Body of pancreas (tissue), 4 donors: ENCODE measurements around the gene GLIS1. TPM values are rescaled to one million over a fixed set of nuclear protein-coding genes. Genes with fewer than 3 reads are reported as not detected.

Experiments used
- ATAC-seq: fragments of 150-250 bp; one replicate; pipeline ENCODE4 v1.9.1; 2016
- DNase-seq, 4 donors: peaks; one replicate each; pipeline ENCODE4 v3.0.0-alpha.2; 2019
- H3K27ac ChIP-seq, 4 donors: fragments of 200-600 bp; sonication (generic); 1 replicate in 3 of 4; 2 replicates in 1 of 4; pipeline versions ENCODE4 v1.5.1 to v1.6.1; 2016 to 2019; ENCODE audit warnings: mild to moderate bottlenecking in 1 of 4, mixed read lengths in 1 of 4, moderate library complexity in 1 of 4
- H3K27me3 ChIP-seq, 2 donors: fragments of 200-600 bp; sonication (generic); one replicate each; pipeline ENCODE4 v1.6.0; 2016; ENCODE audit warnings: mild to moderate bottlenecking in 1 of 2
- H3K36me3 ChIP-seq, 2 donors: fragments of 200-600 bp; sonication (generic); replicated peaks in 1 of 2; 2 replicates each; pipeline ENCODE4 v1.5.1; 2016; ENCODE audit warnings: low read depth in 2 of 2; ENCODE audit not compliant: insufficient read depth in 1 of 2
- H3K4me1 ChIP-seq: fragments of 200-600 bp; sonication (generic); one replicate; pipeline ENCODE4 v1.6.0; 2016
- H3K4me3 ChIP-seq, 2 donors: fragments of 200-600 bp; sonication (generic); 1 replicate in 1 of 2; 2 replicates in 1 of 2; pipeline ENCODE4 v1.5.1; 2016 to 2019
- H3K9me3 ChIP-seq, 3 donors: fragments of 200-600 bp; sonication (generic); 1 replicate in 2 of 3; 2 replicates in 1 of 3; pipeline ENCODE4 v1.5.1; 2016
- CTCF ChIP-seq, 7 experiments: fragments of 450-650 bp in 4 of 7; fragments of 200-600 bp in 3 of 7; sonication (generic) in 3 of 7; IDR thresholded peaks; one replicate each; pipeline ENCODE4 v1.5.1; 2016 to 2019; ENCODE audit warnings: antibody characterized with exemption in 7 of 7
- POLR2A ChIP-seq, 3 donors: fragments of 450-650 bp; IDR thresholded peaks; one replicate each; pipeline ENCODE4 v1.6.1; 2016; ENCODE audit warnings: antibody characterized with exemption in 3 of 3, mild to moderate bottlenecking in 2 of 3
- WGBS, 2 donors: methylation state at CpG; one replicate each; pipeline ENCODE4 v1.1.5; 2017; 5-methylcytosine and 5-hydroxymethylcytosine counted together
- intact Hi-C: fragments of 100-400 bp; cut with DNase I; formaldehyde crosslinking; loops from one replicate; pipeline ENCODE4 v1.15.1; 2023
- total RNA-seq, 2 donors: library from RNA; depleted of rRNA; stranded (reverse); fragments of >200 nt; gene quantifications; one replicate each; pipeline ENCODE4 v1.1.0, GENCODE V29; 2016

Gene GLIS1
- total RNA-seq, 2 donors from 2014 or later, result 0.33 TPM; not detected in 1

DNA sequence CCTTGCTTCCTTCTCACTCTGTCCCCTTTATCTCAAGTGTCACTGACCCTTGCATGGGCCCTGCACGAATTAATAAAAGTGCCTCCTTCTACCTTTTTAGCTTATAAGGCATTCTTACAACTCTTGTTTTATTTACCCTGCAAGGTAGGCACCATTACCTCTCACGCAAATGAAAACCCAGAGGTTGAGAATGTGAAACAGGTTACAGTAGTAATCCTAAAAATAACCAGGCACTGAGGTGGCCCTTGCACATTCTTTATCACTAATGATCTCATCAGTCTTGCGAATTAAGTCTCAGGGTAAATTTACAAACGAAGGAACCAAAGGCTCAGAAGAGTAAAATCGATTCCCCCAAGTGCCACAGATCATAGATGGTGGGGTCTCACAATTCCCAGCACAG, 3.7 kb downstream of the GLIS1 start:
- Histone ChIP-seq H3K27me3 (peaks cover 3 to 14% of the 10 kb centered on the region in 2 donors), H3K4me1 (peaks cover 22% of the 10 kb centered on the region), H3K9me3 (no peaks in the 10 kb centered on the region), H3K36me3 (no peaks in the 10 kb centered on the region), H3K4me3 (no peak overlapping the region), H3K27ac (no peak overlapping the region)
- 52 to 74% methylated on average over 5 of the region's 5 CpGs for WGBS, 2 donors
- TF ChIP-seq CTCF (IDR thresholded peaks at IDR 0.05) (no peak), POLR2A (IDR thresholded peaks at IDR 0.05) (no peak)
- intact Hi-C loops, result no loop called here
- ATAC-seq, result no peak
- no peak for DNase-seq

DNA sequence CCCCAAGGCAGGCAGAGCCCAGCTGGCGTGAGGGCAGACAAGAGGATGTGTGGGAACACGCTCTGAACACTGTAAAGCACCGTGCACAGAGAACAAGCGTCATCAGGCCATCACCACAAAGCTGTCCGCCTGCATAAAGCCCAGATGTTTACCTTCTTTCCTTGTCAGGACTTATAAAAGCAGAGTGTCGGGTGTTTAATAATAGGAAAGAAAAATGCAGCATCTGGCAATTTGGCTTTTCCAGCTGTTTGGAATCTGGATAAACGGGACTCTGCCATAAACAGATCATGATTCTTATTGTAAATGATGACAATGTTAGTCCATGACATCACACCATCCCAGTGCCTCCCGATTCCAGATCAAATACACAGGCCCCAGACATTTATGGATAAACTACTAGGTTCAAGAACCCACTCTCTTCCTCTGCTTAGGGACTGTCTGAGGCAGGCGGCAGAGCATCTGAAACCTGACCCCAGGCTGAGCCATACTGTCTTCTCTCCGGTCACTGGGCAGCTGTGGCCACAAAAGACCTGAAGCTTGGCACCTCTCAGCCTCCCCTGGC, 4.2 kb downstream of the GLIS1 start:
- no peak overlapping the region for H3K27ac ChIP-seq
- TF ChIP-seq POLR2A (IDR thresholded peaks at IDR 0.05) (no peak), CTCF (IDR thresholded peaks at IDR 0.05) (no peak)
- WGBS, 2 donors, result 74 to 77% methylated on average over 10 of the region's 10 CpGs
- intact Hi-C loops, result no loop called here
- no peak for ATAC-seq
- peaks cover 21% of the 10 kb centered on the region for H3K4me1 ChIP-seq
- peaks cover 3 to 11% of the 10 kb centered on the region in 2 donors for H3K27me3 ChIP-seq
- no peak overlapping the region for H3K4me3 ChIP-seq
- no peaks in the 10 kb centered on the region for H3K9me3 ChIP-seq
- no peaks in the 10 kb centered on the region for H3K36me3 ChIP-seq
- DNase-seq, result no peak

- no peaks in the 10 kb centered on the region for H3K36me3 ChIP-seq
- peaks cover 3 to 8% of the 10 kb centered on the region in 2 donors for H3K27me3 ChIP-seq
- ATAC-seq, result no peak
- intact Hi-C loops, result no loop called here
- H3K27ac ChIP-seq, result no peak overlapping the region
- TF ChIP-seq CTCF (IDR thresholded peaks at IDR 0.05) (no peak), POLR2A (IDR thresholded peaks at IDR 0.05) (no peak)
- no peak for DNase-seq
- H3K9me3 ChIP-seq, result no peaks in the 10 kb centered on the region
- H3K4me3 ChIP-seq, result no peak overlapping the region
- WGBS, 2 donors, result 83 to 85% methylated on average over 10 of the region's 10 CpGs
- H3K4me1 ChIP-seq, result peaks cover 15% of the 10 kb centered on the region
Observed at GRCh38 chr1:53733975-53734649, 4.9 kb downstream of the GLIS1 start.

- no peaks in the 10 kb centered on the region for H3K36me3 ChIP-seq
- no peaks in the 10 kb centered on the region for H3K9me3 ChIP-seq
- DNase-seq (no peak), ATAC-seq (no peak)
- no peak for TF ChIP-seq CTCF (IDR thresholded peaks at IDR 0.05)
- TF ChIP-seq POLR2A (IDR thresholded peaks at IDR 0.05), result no peak
- no peak overlapping the region for H3K27ac ChIP-seq
- no peak overlapping the region for H3K4me3 ChIP-seq
- H3K27me3 ChIP-seq, result peaks cover 3 to 4% of the 10 kb centered on the region in 2 donors
- WGBS, 2 donors, result 82 to 89% methylated on average over 12 of the region's 12 CpGs
- intact Hi-C loops, result no loop called here
- H3K4me1 ChIP-seq, result peaks cover 11% of the 10 kb centered on the region
Observed at GRCh38 chr1:53733447-53733931, 5.5 kb downstream of the GLIS1 start.
